Measurements from ENCODE around the gene APEX1. TPM values are rescaled to one million over a fixed set of nuclear protein-coding genes. Genes with fewer than 3 reads are reported as not detected.

The APEX1 gene
- total RNA-seq, 2 donors from 2014 or later: 86.7 to 101 TPM

DNA sequence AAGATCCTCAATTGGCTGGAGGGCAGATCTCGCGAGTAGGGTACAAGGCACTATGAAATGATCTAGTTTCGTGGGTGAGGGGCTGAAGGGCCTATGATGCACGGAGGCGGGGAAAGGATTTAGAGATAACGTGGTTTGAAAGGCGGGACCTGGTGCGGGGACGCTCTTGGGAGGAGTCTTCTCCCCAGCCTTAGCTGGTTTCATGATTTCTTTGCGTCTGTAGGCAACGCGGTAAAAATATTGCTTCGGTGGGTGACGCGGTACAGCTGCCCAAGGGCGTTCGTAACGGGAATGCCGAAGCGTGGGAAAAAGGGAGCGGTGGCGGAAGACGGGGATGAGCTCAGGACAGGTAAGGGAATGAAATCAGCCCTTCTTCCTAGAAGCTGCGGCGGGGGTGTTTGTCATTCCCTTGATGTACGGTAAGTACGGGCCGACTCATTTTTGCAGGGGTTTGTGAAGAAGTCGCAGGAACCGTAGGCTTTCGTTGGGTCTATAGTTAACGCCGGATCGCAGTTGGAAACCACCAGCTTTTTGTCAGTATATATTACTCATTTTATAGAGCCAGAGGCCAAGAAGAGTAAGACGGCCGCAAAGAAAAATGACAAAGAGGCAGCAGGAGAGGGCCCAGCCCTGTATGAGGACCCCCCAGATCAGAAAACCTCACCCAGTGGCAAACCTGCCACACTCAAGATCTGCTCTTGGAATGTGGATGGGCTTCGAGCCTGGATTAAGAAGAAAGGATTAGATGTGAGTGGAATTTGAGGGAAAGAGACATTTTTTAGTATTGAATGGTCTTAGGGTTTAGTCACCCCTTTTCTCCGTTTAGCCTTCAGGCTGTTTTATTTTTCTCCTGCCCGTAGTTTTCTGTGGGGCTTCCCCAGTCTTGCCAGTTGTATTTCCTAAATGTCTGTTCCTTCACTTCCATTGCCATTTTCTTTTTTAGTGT is 602 bp downstream of the APEX1 start:
- no peak for TF ChIP-seq POLR2A (IDR thresholded peaks at IDR 0.05)
- TF ChIP-seq, protein P1, sequence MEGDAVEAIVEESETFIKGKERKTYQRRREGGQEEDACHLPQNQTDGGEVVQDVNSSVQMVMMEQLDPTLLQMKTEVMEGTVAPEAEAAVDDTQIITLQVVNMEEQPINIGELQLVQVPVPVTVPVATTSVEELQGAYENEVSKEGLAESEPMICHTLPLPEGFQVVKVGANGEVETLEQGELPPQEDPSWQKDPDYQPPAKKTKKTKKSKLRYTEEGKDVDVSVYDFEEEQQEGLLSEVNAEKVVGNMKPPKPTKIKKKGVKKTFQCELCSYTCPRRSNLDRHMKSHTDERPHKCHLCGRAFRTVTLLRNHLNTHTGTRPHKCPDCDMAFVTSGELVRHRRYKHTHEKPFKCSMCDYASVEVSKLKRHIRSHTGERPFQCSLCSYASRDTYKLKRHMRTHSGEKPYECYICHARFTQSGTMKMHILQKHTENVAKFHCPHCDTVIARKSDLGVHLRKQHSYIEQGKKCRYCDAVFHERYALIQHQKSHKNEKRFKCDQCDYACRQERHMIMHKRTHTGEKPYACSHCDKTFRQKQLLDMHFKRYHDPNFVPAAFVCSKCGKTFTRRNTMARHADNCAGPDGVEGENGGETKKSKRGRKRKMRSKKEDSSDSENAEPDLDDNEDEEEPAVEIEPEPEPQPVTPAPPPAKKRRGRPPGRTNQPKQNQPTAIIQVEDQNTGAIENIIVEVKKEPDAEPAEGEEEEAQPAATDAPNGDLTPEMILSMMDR (IDR thresholded peaks at IDR 0.05): no peak
- H3K9me3 ChIP-seq: no peaks in the 10 kb centered on the region
- intact Hi-C loops (cut with DNase I): no loop called here
- H3K27me3 ChIP-seq: no peaks in the 10 kb centered on the region
- WGBS, 2 donors: 1% methylated on average over 39 of the region's 39 CpGs
- peak overlapping the region; percentile 90 to 97 (median 96) for H3K27ac ChIP-seq
- H3K4me3 ChIP-seq: peak overlapping the region; percentile 82 to 95
- H3K36me3 ChIP-seq (replicated peaks in 1 of 2; ENCODE audit: insufficient read depth in 1 of 2, low read depth in 2 of 2): peaks cover 3 to 26% of the 10 kb centered on the region in 2 donors
- peak; percentile 54 for ATAC-seq
- H3K4me1 ChIP-seq: peaks cover 47% of the 10 kb centered on the region
- no peak for DNase-seq

- Histone ChIP-seq H3K4me1 (peaks cover 48% of the 10 kb centered on the region), H3K27ac (peak overlapping the region in 1 of 4 donors; percentile 95), H3K36me3 (replicated peaks in 1 of 2; ENCODE audit: insufficient read depth in 1 of 2, low read depth in 2 of 2) (peaks cover 3 to 21% of the 10 kb centered on the region in 2 donors), H3K27me3 (no peaks in the 10 kb centered on the region), H3K9me3 (no peaks in the 10 kb centered on the region), H3K4me3 (no peak overlapping the region)
- peak in 2 of 4 donors; percentile 16 to 18 for DNase-seq
- WGBS, 2 donors: 61 to 83% methylated on average over 13 of the region's 13 CpGs
- no peak for TF ChIP-seq POLR2A (IDR thresholded peaks at IDR 0.05)
- TF ChIP-seq, protein P1 (IDR thresholded peaks at IDR 0.05): no peak
- intact Hi-C loops (cut with DNase I): no loop called here
- ATAC-seq: no peak
Measured at GRCh38 chr14:20456971-20457370, 1.9 kb downstream of the APEX1 start.

DNA sequence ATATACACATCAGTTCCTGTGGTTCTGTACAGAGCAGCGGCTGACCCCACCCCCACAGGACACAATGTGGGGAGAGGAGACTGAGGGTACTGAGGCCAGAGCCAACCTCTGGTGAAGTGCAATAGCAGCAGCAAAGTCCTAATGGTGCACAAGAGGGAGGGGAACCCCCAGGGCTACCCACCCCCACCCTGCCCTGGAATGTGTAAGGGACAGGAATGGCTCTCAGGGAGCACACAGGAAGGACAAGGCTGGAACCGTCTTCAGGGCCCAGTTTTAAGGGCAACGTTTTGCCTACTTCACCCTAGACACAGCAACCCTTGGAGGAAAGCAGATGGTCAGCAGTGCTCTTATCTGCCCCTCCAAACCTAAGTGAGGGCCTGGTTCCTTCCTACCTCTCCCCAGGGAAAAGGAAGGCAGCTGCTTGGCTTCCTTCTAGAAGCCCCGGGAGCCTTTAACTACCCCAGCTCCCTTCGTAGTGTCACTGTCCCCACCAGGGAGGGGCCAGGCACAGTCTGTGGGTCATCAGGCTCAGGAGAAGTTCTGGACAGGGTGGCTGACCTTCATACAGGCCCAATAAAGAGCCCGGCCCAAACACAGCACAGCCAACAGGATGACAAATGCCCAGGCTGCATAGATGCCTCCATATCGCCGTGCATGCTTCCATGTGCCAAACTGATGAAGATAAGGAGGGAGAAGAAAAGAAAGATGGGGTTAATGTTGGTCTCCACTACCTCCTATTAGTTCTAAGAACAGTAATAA is 3.2 kb downstream of the APEX1 start:
- 57 to 59% methylated on average over 7 to 8 of the region's 8 CpGs for WGBS, 2 donors
- no peaks in the 10 kb centered on the region for H3K9me3 ChIP-seq
- DNase-seq (no peak), ATAC-seq (no peak)
- peaks cover 3 to 17% of the 10 kb centered on the region in 2 donors for H3K36me3 ChIP-seq (replicated peaks in 1 of 2; ENCODE audit: insufficient read depth in 1 of 2, low read depth in 2 of 2)
- no peaks in the 10 kb centered on the region for H3K27me3 ChIP-seq
- peaks cover 55% of the 10 kb centered on the region for H3K4me1 ChIP-seq
- intact Hi-C loops (cut with DNase I): no loop called here
- H3K27ac ChIP-seq: no peak overlapping the region
- H3K4me3 ChIP-seq: no peak overlapping the region
- TF ChIP-seq, protein P1 (IDR thresholded peaks at IDR 0.05): no peak
- TF ChIP-seq POLR2A (IDR thresholded peaks at IDR 0.05): no peak

DNA sequence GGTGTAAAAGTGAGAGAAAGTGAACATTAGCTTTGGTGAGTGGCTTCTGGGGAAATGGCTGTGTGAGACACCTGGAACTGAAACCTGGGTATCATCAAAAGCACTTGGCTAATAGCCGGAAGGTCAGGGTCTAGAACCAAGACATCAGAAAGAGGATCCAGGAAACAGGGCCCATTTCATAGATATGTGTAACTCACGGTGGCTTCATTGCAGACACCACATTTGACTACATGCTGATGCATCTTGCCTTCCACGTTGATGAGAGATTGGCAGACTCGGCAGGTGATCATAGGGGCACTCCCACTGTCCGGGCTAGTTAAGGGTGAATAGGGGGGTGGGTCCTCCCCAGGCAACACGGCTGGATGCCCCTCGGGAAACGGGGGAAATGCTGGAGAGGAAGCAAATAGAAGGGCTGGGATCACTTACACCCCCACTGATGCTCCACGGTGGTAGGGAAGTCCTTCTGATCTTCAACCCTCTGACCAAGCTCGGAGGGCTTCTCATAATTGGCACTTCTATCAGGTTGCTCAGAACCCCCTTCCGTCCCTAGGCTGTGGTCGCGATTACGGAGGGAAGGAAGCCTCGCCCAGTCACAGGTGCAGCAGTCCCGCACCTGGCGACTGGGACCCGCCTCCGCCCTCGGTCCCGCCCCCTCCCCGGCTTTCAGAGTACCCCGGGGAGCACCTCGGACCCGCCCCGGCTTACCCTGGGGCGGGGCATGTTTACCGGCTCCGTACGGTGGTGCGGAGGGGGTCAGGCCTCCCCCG is 5.6 kb downstream of the APEX1 start:
- peak; percentile 47 to 66 (median 56) for DNase-seq
- peak overlapping the region; percentile 84 to 95 (median 88) for H3K27ac ChIP-seq
- peaks cover 44% of the 10 kb centered on the region for H3K4me1 ChIP-seq
- WGBS, 2 donors: 2 to 10% methylated on average over 7 to 32 of the region's 32 CpGs
- H3K9me3 ChIP-seq: no peaks in the 10 kb centered on the region
- no peak for TF ChIP-seq POLR2A (IDR thresholded peaks at IDR 0.05)
- TF ChIP-seq, protein P1 (IDR thresholded peaks at IDR 0.05): no peak
- ATAC-seq: no peak
- no peaks in the 10 kb centered on the region for H3K27me3 ChIP-seq
- intact Hi-C loops (cut with DNase I): loop anchor here (10.0 kb wide), 1 partner anchor 144 kb away; no protein-coding TSS in a partner anchor
- peaks cover 3 to 17% of the 10 kb centered on the region in 2 donors for H3K36me3 ChIP-seq (replicated peaks in 1 of 2; ENCODE audit: insufficient read depth in 1 of 2, low read depth in 2 of 2)
- peak overlapping the region; percentile 52 to 80 for H3K4me3 ChIP-seq
